Measurements from ENCODE around the gene CXorf38. TPM values are rescaled to one million over a fixed set of nuclear protein-coding genes. Genes with fewer than 3 reads are reported as not detected.
"Not testable (repeated sequence)": the region's sequence is repeated elsewhere in the genome, so short reads cannot be mapped to it uniquely, and the experiment has no call there.

Gene CXorf38
- total RNA-seq, 4 donors from 2014 or later, result 11.4 to 41.3 (median 22.5) TPM

- no peak for DNase-seq
- Histone ChIP-seq H3K4me3 (no peak overlapping the region), H3K27ac (no peak overlapping the region), H3K27me3 (no peaks in the 10 kb centered on the region), H3K4me1 (peaks cover 0 to 7% (median 0%) of the 10 kb centered on the region in 4 donors), H3K36me3 (no peaks in the 10 kb centered on the region), H3K9me3 (no peaks in the 10 kb centered on the region)
- TF ChIP-seq POLR2A (IDR thresholded peaks at IDR 0.05) (no peak), CTCF (IDR thresholded peaks at IDR 0.05) (no peak)
Observed at GRCh38 chrX:40582811-40583210, 64.5 kb downstream of the CXorf38 start.

GRCh38 chrX:40582178-40582577 lies 65.2 kb downstream of the CXorf38 start:
- not testable (repeated sequence) for H3K36me3 ChIP-seq, DNase-seq, H3K9me3 ChIP-seq, H3K27ac ChIP-seq, H3K4me1 ChIP-seq, H3K27me3 ChIP-seq
- peak overlapping the region in 1 of 4 donors; percentile 97 for H3K4me3 ChIP-seq

GRCh38 chrX:40581336-40581920 lies 65.9 kb downstream of the CXorf38 start:
- TF ChIP-seq CTCF (IDR thresholded peaks at IDR 0.05) (no peak), POLR2A (IDR thresholded peaks at IDR 0.05) (no peak)
- Histone ChIP-seq H3K4me3 (peak overlapping the region; percentile 67 to 97 (median 82)), H3K4me1 (peaks cover 0 to 7% (median 0%) of the 10 kb centered on the region in 4 donors), H3K27me3 (no peaks in the 10 kb centered on the region), H3K9me3 (no peaks in the 10 kb centered on the region), H3K36me3 (no peaks in the 10 kb centered on the region), H3K27ac (peak overlapping the region; percentile 87 to 96 (median 94))
- DNase-seq, result peak in 1 of 3 donors; percentile 46

GRCh38 chrX:40580537-40581335 lies 66.6 kb downstream of the CXorf38 start, which contains the start of gene ATP6AP2:
Gene ATP6AP2, plus strand, starts transcription at chrX:40580970. Its CDS starts 96 bp downstream, at chrX:40581066.
- DNase-seq, result peak; percentile 89 to 96 (median 89)
- no peaks in the 10 kb centered on the region for H3K36me3 ChIP-seq
- peak within 1 kb of the TSS; percentile 67 to 97 (median 82) for H3K4me3 ChIP-seq
- H3K27me3 ChIP-seq, result no peaks in the 10 kb centered on the region
- no peaks in the 10 kb centered on the region for H3K9me3 ChIP-seq
- TF ChIP-seq POLR2A (IDR thresholded peaks at IDR 0.05), result peak; percentile 70 to 82
- TF ChIP-seq CTCF (IDR thresholded peaks at IDR 0.05), result no peak
- H3K27ac ChIP-seq, result peak within 1 kb of the TSS; percentile 87 to 96 (median 94)
- H3K4me1 ChIP-seq, result peaks cover 0 to 7% (median 0%) of the 10 kb centered on the region in 4 donors

- no peaks in the 10 kb centered on the region for H3K27me3 ChIP-seq
- peaks cover 0 to 7% (median 0%) of the 10 kb centered on the region in 4 donors for H3K4me1 ChIP-seq
- peak in 1 of 3 donors; percentile 56 for DNase-seq
- TF ChIP-seq CTCF (IDR thresholded peaks at IDR 0.05) (no peak), POLR2A (IDR thresholded peaks at IDR 0.05) (no peak)
- H3K27ac ChIP-seq, result peak overlapping the region; percentile 87 to 96 (median 94)
- H3K4me3 ChIP-seq, result peak overlapping the region; percentile 67 to 97 (median 82)
- no peaks in the 10 kb centered on the region for H3K36me3 ChIP-seq
- H3K9me3 ChIP-seq, result no peaks in the 10 kb centered on the region
Observed at GRCh38 chrX:40579900-40580536, 67.3 kb downstream of the CXorf38 start.
